ENCODE results near the gene FOSL1. TPM values are rescaled to one million over a fixed set of nuclear protein-coding genes. Genes with fewer than 3 reads are reported as not detected.

The FOSL1 gene
- total RNA-seq, 5 donors from 2014 or later (not counting 1 experiment from before 2014, with no cell fraction given), result 0.49 to 1.6 (median 0.65) TPM

- Histone ChIP-seq H3K27me3 (replicated peaks in 1 of 2; ENCODE audit: control insufficient read depth in 2 of 2, extremely low read depth in 1 of 2, insufficient read depth in 2 of 2, low read length in 1 of 2) (no peaks in the 10 kb centered on the region), H3K4me1 (ENCODE audit: control insufficient read depth in 1 of 2, extremely low read depth in 1 of 2, insufficient read depth in 2 of 2, low read length in 2 of 2) (peaks cover 11 to 53% of the 10 kb centered on the region in 2 experiments), H3K27ac (ENCODE audit: low read length) (peak overlapping the region; percentile 83), H3K4me3 (ENCODE audit: control insufficient read depth in 1 of 2, extremely low read depth in 1 of 2, low read length in 1 of 2) (peak overlapping the region; percentile 90 to 93), H3K9me3 (no peaks in the 10 kb centered on the region), H3K36me3 (ENCODE audit: control insufficient read depth in 2 of 2, extremely low read depth in 1 of 2, insufficient read depth in 1 of 2, low read length in 1 of 2) (peaks cover 22 to 49% of the 10 kb centered on the region in 2 donors)
- DNase-seq (no peak), ATAC-seq (replicated peaks in 1 of 4) (no peak)
- Mint-ChIP-seq H3K27ac (peak overlapping the region in 1 of 2 donors; percentile 86), H3K9me3 (no peaks in the 10 kb centered on the region), H3K27me3 (no peaks in the 10 kb centered on the region), H3K4me3 (peak overlapping the region; percentile 92 to 97 (median 97)), H3K36me3 (peaks cover 18% of the 10 kb centered on the region), H3K4me1 (peaks cover 31 to 38% (median 35%) of the 10 kb centered on the region in 3 donors)
- ChIA-PET POLR2A (interaction anchor here in 1 of 2 donors (0.5 to 0.6 kb wide), 2 partner anchors 29 to 363 kb away, joined by 3 read pairs; partner anchors contain the start of genes CCDC85B and MALAT1), CTCF (interaction anchor here in 1 of 2 donors (3.6 kb wide), 1 partner anchor 26 kb away, joined by 167 read pairs; the partner anchor contains the start of genes CCDC85B and FIBP)
- WGBS (ENCODE audit: insufficient coverage), result 85% methylated on average over 8 of the region's 13 CpGs
These were observed 38.5 kb downstream of the FOSL1 start for GRCh38 chr11:65861533-65862183.

- ATAC-seq (replicated peaks in 1 of 4) (no peak), DNase-seq (no peak)
- no peaks in the 10 kb centered on the region for H3K9me3 ChIP-seq
- H3K4me1 Mint-ChIP-seq, result peaks cover 37 to 43% (median 40%) of the 10 kb centered on the region in 3 donors
- peaks cover 15 to 59% of the 10 kb centered on the region in 2 experiments for H3K4me1 ChIP-seq (ENCODE audit: control insufficient read depth in 1 of 2, extremely low read depth in 1 of 2, insufficient read depth in 2 of 2, low read length in 2 of 2)
- peak overlapping the region; percentile 92 to 97 (median 97) for H3K4me3 Mint-ChIP-seq
- peak overlapping the region; percentile 90 to 93 for H3K4me3 ChIP-seq (ENCODE audit: control insufficient read depth in 1 of 2, extremely low read depth in 1 of 2, low read length in 1 of 2)
- WGBS (ENCODE audit: insufficient coverage), result 16% methylated on average over 10 of the region's 14 CpGs
- no peaks in the 10 kb centered on the region for H3K27me3 ChIP-seq (replicated peaks in 1 of 2; ENCODE audit: control insufficient read depth in 2 of 2, extremely low read depth in 1 of 2, insufficient read depth in 2 of 2, low read length in 1 of 2)
- ChIA-PET CTCF (interaction anchor here in 1 of 2 donors (2.0 to 3.6 kb wide), 2 partner anchors 12 to 26 kb away, joined by 8 to 167 read pairs; partner anchors contain the start of genes CCDC85B and FIBP), POLR2A (interaction anchor here in 1 of 2 donors (0.6 kb wide), 1 partner anchor 11 kb away, joined by 4 read pairs; no protein-coding TSS in a partner anchor)
- peak overlapping the region; percentile 86 to 93 for H3K27ac Mint-ChIP-seq
- H3K36me3 ChIP-seq (ENCODE audit: control insufficient read depth in 2 of 2, extremely low read depth in 1 of 2, insufficient read depth in 1 of 2, low read length in 1 of 2), result peaks cover 22 to 49% of the 10 kb centered on the region in 2 donors
- no peaks in the 10 kb centered on the region for H3K27me3 Mint-ChIP-seq
- no peaks in the 10 kb centered on the region for H3K9me3 Mint-ChIP-seq
- peak overlapping the region; percentile 83 for H3K27ac ChIP-seq (ENCODE audit: low read length)
- peaks cover 23% of the 10 kb centered on the region for H3K36me3 Mint-ChIP-seq
These were observed 39.1 kb downstream of the FOSL1 start for GRCh38 chr11:65861165-65861505.

GRCh38 chr11:65860278-65861164 is 39.7 kb downstream of the FOSL1 start, which contains the start of gene MUS81:
Gene MUS81, plus strand, starts transcription at chr11:65860433. Its CDS starts 321 bp downstream, at chr11:65860754.
- Histone ChIP-seq H3K9me3 (no peaks in the 10 kb centered on the region), H3K36me3 (ENCODE audit: control insufficient read depth in 2 of 2, extremely low read depth in 1 of 2, insufficient read depth in 1 of 2, low read length in 1 of 2) (peaks cover 17 to 50% of the 10 kb centered on the region in 2 donors), H3K4me3 (ENCODE audit: control insufficient read depth in 1 of 2, extremely low read depth in 1 of 2, low read length in 1 of 2) (peak within 1 kb of the TSS; percentile 90 to 93), H3K27ac (ENCODE audit: low read length) (peak within 1 kb of the TSS; percentile 83), H3K4me1 (ENCODE audit: control insufficient read depth in 1 of 2, extremely low read depth in 1 of 2, insufficient read depth in 2 of 2, low read length in 2 of 2) (peaks cover 21 to 65% of the 10 kb centered on the region in 2 experiments), H3K27me3 (replicated peaks in 1 of 2; ENCODE audit: control insufficient read depth in 2 of 2, extremely low read depth in 1 of 2, insufficient read depth in 2 of 2, low read length in 1 of 2) (no peaks in the 10 kb centered on the region)
- Mint-ChIP-seq H3K9me3 (no peaks in the 10 kb centered on the region), H3K27ac (peak within 1 kb of the TSS; percentile 95 to 97), H3K27me3 (no peaks in the 10 kb centered on the region), H3K36me3 (peaks cover 29% of the 10 kb centered on the region), H3K4me1 (peaks cover 41 to 49% (median 46%) of the 10 kb centered on the region in 3 donors), H3K4me3 (peak within 1 kb of the TSS; percentile 92 to 97 (median 97))
- POLR2A ChIA-PET, result interaction anchor here (0.6 to 2.6 kb wide), 4 partner anchors 12 to 245 kb away, joined by 4 to 20 read pairs (median 6); partner anchors contain the start of genes CCDC85B (in 1 of the 2), FIBP (in 1 of the 2) and PCNX3 (in 1 of the 2)
- WGBS (ENCODE audit: insufficient coverage), result under 1% methylated on average over 77 of the region's 78 CpGs
- DNase-seq (peak; percentile 90 to 98 (median 95)), ATAC-seq (replicated peaks in 1 of 4) (peak; percentile 43 to 46 (median 44))
- CTCF ChIA-PET, result interaction anchor here (0.5 to 3.6 kb wide), 26 partner anchors 8 to 527 kb away, joined by 3 to 167 read pairs (median 5); partner anchors contain the start of genes AP5B1 (in 1 of the 2), BANF1 (in 1 of the 2), CCDC85B (in 1 of the 2) and DPF2 (in 1 of the 2)

- Histone ChIP-seq H3K9me3 (no peaks in the 10 kb centered on the region), H3K27me3 (replicated peaks in 1 of 2; ENCODE audit: control insufficient read depth in 2 of 2, extremely low read depth in 1 of 2, insufficient read depth in 2 of 2, low read length in 1 of 2) (no peaks in the 10 kb centered on the region), H3K27ac (ENCODE audit: low read length) (peak overlapping the region; percentile 83), H3K4me3 (ENCODE audit: control insufficient read depth in 1 of 2, extremely low read depth in 1 of 2, low read length in 1 of 2) (peak overlapping the region; percentile 90 to 93), H3K4me1 (ENCODE audit: control insufficient read depth in 1 of 2, extremely low read depth in 1 of 2, insufficient read depth in 2 of 2, low read length in 2 of 2) (peaks cover 22 to 72% of the 10 kb centered on the region in 2 experiments), H3K36me3 (ENCODE audit: control insufficient read depth in 2 of 2, extremely low read depth in 1 of 2, insufficient read depth in 1 of 2, low read length in 1 of 2) (peaks cover 17 to 50% of the 10 kb centered on the region in 2 donors)
- H3K4me3 Mint-ChIP-seq, result peak overlapping the region; percentile 92 to 97 (median 97)
- ATAC-seq (replicated peaks in 1 of 4), result peak in 2 of 4 experiments; percentile 0 to 4
- no peaks in the 10 kb centered on the region for H3K9me3 Mint-ChIP-seq
- H3K36me3 Mint-ChIP-seq, result peaks cover 29% of the 10 kb centered on the region
- peaks cover 43 to 53% (median 50%) of the 10 kb centered on the region in 3 donors for H3K4me1 Mint-ChIP-seq
- DNase-seq, result peak in 7 of 35 experiments; percentile 14 to 48 (median 16)
- ChIA-PET CTCF (interaction anchor here (0.5 to 3.6 kb wide), 29 partner anchors 9 to 526 kb away, joined by 3 to 167 read pairs (median 5); partner anchors contain the start of genes AP5B1 (in 1 of the 2), BANF1 (in 1 of the 2), C11orf68 (in 1 of the 2) and CCDC85B (in 1 of the 2)), POLR2A (interaction anchor here (0.6 to 2.6 kb wide), 5 partner anchors 10 to 359 kb away, joined by 3 to 20 read pairs (median 6); partner anchors contain the start of genes CCDC85B (in 1 of the 2), FIBP (in 1 of the 2) and PCNX3 (in 1 of the 2))
- peak overlapping the region; percentile 95 to 97 for H3K27ac Mint-ChIP-seq
- WGBS (ENCODE audit: insufficient coverage), result 0% methylated on average over 16 of the region's 16 CpGs
- H3K27me3 Mint-ChIP-seq, result no peaks in the 10 kb centered on the region
These were observed 40.3 kb downstream of the FOSL1 start for GRCh38 chr11:65859812-65860277.

- Histone ChIP-seq H3K36me3 (ENCODE audit: control insufficient read depth in 2 of 2, extremely low read depth in 1 of 2, insufficient read depth in 1 of 2, low read length in 1 of 2) (peaks cover 19 to 50% of the 10 kb centered on the region in 2 donors), H3K4me3 (ENCODE audit: control insufficient read depth in 1 of 2, extremely low read depth in 1 of 2, low read length in 1 of 2) (peak overlapping the region; percentile 90 to 93), H3K4me1 (ENCODE audit: control insufficient read depth in 1 of 2, extremely low read depth in 1 of 2, insufficient read depth in 2 of 2, low read length in 2 of 2) (peaks cover 22 to 78% of the 10 kb centered on the region in 2 experiments), H3K27ac (ENCODE audit: low read length) (peak overlapping the region; percentile 83), H3K9me3 (no peaks in the 10 kb centered on the region), H3K27me3 (replicated peaks in 1 of 2; ENCODE audit: control insufficient read depth in 2 of 2, extremely low read depth in 1 of 2, insufficient read depth in 2 of 2, low read length in 1 of 2) (no peaks in the 10 kb centered on the region)
- Mint-ChIP-seq H3K4me1 (peaks cover 49 to 58% (median 56%) of the 10 kb centered on the region in 3 donors), H3K27ac (peak overlapping the region; percentile 95 to 97), H3K27me3 (no peaks in the 10 kb centered on the region), H3K36me3 (peaks cover 35% of the 10 kb centered on the region), H3K9me3 (no peaks in the 10 kb centered on the region), H3K4me3 (peak overlapping the region; percentile 92 to 97 (median 97))
- under 1% methylated on average over 45 of the region's 46 CpGs for WGBS (ENCODE audit: insufficient coverage)
- DNase-seq (peak; percentile 89 to 98 (median 95)), ATAC-seq (replicated peaks in 1 of 4) (peak; percentile 59 to 64 (median 62))
- POLR2A ChIA-PET, result interaction anchor here (0.6 to 2.6 kb wide), 5 partner anchors 10 to 359 kb away, joined by 3 to 20 read pairs (median 6); partner anchors contain the start of genes CCDC85B (in 1 of the 2) and PCNX3 (in 1 of the 2)
- CTCF ChIA-PET, result interaction anchor here (0.5 to 3.6 kb wide), 27 partner anchors 9 to 526 kb away, joined by 3 to 167 read pairs (median 5); partner anchors contain the start of genes AP5B1 (in 1 of the 2), BANF1 (in 1 of the 2), C11orf68 (in 1 of the 2) and CCDC85B (in 1 of the 2)
These were observed 40.9 kb downstream of the FOSL1 start for GRCh38 chr11:65859095-65859811.
